GDM1 (cell line): ENCODE data around the gene SLC35A1.
"Not testable (repeated sequence)": the region's sequence is repeated elsewhere in the genome, so short reads cannot be mapped to it uniquely, and the experiment has no call there.

Experiments used
- DNase-seq: peaks from one replicate; lab custom pipeline; 2025; lab: John Stamatoyannopoulos, UW

The SLC35A1 gene, protein sequence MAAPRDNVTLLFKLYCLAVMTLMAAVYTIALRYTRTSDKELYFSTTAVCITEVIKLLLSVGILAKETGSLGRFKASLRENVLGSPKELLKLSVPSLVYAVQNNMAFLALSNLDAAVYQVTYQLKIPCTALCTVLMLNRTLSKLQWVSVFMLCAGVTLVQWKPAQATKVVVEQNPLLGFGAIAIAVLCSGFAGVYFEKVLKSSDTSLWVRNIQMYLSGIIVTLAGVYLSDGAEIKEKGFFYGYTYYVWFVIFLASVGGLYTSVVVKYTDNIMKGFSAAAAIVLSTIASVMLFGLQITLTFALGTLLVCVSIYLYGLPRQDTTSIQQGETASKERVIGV

DNA sequence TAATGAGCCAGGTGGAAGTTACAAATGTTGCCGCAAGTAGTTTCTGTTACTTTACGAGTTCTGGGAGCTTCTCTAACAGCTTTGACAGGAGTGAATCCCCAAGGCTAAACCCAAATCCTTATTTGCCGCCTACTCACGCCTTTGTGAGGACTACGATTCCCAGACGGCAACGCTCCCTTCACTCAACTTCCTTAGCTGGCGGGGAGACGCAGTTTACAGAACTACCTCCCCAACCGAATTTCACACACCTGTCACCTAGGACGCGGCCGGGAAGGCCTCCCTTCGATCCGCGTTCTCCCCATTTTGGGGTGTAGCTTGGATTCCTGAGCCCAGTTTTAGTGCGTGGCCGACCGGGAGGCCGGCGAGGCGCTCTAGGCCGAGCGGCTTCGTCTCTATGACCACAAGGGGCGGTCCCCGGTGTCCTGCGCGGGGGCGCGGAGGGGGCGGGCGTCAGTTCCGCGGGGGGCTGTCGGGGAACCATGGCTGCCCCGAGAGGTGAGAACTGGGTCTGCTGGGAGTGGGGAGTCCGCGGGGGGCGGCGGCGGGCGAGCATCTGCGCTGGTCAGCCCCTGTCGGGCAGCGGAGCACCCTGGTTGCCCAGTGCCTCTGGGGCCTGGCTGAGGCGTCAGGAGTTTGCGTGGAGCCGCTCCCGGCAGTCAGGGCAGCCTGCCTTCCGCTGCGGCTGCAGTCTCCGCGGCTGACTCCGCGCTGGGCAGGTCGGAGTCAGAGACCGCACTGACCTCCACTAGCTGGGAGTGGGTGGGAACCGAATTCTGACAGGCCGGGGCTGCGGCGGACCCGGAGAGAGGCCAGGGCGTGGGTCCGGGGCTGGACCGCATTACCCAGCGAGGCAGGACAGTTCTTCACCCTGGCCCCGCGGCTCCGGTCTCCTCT, at the start of gene SLC35A1:
SLC35A1 (plus strand) TSS at position 450 of the 894 bp plus-strand sequence; CDS start at position 480, 30 bp downstream.
- DNase-seq: peak; percentile 84

DNA sequence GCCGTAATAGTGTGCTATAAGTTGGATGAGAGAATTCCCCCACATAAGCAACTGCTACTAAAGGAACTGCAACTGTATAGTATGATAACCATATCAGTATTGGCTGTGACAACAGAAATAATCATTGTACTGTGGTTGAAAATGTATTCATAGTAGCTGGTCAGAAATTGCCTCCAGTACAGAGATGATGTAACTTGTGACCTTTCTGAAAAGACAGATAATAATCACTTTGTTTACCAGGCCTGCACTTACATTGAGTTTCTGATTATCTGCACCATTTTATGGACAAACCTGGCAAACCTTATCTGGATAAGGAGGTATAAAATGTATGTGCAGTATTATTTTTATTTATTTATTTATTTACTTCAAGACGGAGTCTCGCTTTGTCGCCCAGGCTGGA, 46.0 kb upstream of the SLC35A1 start:
- DNase-seq: no peak

DNA sequence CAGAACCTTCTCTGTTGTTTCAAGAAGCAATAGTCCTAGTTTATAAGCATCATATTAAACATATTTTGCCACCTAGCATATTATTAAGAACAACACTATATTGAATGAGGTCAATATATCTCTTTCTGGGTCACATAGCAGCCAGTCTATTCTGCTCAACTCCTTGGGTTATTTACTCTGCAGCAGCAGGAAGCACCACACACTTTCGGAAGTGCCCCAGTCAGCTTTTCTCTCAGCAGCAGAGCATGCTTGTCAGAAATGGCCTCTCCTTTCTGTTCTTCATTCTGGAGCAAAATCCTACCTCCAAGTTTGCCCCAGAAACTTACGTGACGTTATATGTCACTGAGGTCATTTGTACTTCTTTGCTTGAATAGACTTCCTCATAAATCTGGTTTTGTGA, 42.3 kb upstream of the SLC35A1 start:
- DNase-seq: no peak

DNA sequence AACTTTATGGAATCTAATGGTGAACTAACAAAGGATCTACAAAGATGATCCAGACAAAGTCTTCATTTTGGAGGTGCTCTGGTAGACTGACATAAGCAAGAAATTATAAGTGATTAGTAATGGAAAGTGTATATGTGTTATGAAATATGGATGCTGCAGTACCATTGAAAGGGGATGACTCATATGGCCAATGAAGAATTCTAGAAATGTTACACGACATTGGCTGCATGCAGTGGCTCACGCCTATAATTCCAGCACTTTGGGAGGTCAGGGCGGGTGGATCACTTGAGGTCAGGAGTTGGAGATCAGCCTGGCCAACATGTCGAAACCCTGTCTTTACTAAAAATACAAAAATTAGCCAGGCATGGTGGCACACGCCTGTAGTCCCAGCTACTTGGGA, 41.5 kb upstream of the SLC35A1 start:
- no peak for DNase-seq

DNA sequence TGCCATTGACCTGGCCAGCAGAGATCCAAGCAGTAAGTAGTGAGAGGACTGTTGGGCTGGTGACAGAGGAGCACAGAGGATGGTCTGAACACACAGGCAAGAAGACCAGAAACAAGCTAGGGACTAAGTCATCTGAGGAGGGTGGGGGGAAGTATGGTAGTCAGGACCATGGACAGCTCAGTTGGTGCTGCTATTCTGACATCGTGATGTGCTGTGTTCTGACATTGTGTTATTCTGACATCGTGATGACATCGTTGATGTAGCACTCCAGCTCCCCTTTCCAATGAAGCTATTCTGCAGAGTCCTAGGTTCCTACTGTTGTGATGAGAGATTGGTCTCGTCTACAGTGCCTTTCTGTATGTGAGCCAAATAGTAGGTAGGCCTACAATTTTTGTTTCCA, 36.3 kb upstream of the SLC35A1 start:
- DNase-seq: peak; percentile 44

DNA sequence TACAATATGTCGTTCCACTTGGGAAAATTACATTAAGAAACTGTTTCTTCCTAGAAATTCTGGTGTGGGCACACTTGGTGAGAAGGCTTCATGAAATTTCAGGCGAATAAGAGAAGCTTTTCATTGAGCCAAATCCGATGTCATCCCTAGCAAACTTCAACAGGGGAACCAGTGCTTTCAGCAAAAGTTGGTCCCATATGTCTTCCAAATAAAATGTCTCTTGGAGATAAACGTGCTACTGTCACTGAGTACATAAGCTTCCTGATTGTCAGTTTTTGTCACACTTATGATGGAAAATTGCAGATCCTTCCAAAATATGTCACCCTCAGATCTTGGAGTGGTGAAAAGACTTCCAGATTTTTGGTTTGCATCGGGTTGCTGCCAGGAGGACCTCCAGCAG, 31.1 kb upstream of the SLC35A1 start:
- no peak for DNase-seq

DNA sequence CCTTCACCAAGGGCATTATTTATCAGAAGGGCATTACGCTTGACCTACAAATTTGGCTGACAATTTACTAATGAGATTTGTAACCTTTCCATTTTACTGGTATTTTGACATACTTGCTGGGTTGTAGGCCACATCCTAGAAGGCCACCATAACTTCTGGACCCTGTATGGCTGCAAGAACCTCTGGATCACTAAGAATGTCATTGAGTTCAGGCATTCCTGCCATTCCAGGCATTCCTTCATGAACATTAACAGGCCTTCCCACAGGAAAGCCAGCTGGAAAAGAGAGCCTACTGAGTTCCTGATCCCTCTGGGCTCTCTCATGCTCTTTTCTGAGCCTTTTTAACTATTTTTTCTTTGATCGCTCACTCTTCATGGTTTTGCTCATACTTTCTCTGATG, 28.4 kb upstream of the SLC35A1 start:
- DNase-seq: no peak

DNA sequence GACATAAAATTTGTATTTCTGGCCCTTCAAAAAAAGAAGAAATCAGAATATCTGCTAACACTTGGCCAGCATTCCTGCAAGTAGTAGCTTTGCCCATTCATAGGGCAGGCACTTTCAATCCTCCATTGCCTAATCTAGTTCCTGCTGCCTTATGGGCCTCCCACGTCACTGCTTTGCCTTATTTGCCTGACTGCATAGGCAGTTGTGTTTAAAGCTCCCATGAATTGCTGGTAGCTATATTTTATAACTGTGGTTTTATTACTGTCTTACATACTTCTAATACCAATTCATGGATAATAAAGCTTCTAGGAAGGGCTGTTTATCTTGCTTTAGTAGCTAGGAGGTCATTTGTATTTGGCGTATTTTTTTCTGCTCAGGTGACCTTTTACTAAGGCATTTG, 7.7 kb upstream of the SLC35A1 start:
- no peak for DNase-seq

DNA sequence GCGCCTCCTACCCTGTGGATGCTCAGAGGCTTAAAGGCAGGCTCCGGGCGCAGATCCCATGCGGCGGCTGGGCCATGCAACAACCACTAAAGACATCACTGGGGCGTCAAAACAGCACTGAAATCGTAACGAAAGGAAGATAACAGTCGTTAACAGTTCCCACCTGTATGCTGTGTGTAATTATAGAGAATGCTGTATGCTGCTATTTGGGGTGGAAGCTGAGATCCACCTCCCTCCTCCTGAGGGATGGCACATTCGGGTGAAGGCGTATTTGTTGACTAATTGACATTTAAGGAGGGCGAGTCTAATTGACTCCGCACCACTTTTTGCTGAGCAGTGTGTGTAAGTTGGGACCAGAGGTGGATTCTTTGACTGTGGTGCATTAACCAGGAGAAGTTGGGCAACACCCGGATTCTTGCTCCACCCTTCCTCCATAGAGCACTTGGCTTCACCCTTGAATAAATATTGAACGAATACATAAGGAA, 687 bp downstream of the SLC35A1 start:
- no peak for DNase-seq

DNA sequence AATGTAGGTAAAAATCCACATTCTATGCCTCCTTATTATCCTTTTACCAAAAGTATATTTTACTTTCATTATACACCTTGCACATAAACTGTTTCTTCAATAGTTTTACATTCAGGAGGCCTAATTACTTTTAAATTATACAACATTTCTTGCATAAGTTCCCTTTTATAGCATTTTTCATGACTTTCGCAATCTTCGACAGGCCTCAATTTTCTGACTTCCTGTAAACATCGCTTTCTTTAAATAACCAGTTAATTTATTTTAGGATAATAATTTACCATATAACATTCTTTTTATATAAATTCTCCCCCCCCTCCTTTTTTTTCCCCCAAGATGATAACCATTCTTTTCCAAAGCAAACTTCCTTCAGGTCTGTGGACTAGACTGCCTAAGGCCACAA, 9.2 kb downstream of the SLC35A1 start:
- DNase-seq: no peak

DNA sequence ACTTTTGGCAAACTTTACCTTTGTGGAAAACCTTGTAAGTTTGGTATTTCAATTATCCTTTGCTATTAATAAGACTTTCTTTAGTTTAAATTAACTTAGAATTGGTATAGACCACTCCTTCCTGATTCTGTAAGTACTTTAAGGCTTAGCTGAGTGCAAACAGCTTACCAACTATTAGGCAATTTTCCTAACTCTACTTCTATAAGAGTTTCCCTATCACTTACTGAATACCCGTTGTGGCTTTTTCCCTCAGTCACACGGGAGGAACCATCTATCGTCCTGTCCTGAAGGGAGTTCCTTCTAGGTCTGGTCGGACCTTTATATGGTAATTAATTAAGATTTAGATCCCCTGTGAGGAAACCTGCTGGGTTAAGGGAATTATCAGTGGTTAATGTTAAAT, 9.6 kb downstream of the SLC35A1 start:
- DNase-seq: no peak

DNA sequence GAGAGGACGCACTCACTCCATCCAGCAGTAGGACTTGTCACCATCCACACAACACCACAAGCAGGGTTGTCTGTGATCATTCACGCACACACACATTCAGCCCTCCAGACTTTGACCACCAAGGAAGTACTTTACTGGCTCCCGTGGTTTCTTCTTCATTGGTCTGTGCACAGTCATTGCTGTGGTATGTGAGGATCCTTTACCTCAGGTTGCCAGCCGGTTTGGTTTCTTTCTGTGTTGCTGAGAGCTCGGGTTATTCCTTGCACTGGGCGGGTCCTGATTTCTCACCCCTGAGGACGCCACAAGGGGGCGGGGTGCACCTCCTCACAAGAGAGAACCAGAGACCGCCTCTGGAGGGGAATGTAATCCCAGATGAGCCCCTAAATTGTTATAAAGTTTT, 11.2 kb downstream of the SLC35A1 start:
- DNase-seq: no peak

DNA sequence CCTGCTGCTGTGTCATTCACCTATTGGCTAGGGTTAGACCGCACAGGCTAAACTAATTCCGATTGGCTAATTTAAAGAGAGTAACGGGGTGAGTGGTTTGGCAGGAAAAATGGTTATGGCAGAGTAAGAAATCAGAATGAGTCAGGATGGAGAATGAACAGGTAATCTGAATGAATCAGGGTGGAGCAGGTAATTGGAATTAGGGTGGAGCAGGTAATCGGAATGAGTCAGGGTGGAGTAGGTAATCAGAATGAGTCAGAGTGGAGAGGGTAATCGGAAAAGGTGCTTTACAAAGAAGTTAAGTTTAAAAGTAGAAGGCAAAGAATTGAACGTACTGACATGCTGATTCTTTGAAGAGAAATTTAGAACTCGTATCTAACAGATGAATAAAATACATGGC, 11.7 kb downstream of the SLC35A1 start:
- no peak for DNase-seq

DNA sequence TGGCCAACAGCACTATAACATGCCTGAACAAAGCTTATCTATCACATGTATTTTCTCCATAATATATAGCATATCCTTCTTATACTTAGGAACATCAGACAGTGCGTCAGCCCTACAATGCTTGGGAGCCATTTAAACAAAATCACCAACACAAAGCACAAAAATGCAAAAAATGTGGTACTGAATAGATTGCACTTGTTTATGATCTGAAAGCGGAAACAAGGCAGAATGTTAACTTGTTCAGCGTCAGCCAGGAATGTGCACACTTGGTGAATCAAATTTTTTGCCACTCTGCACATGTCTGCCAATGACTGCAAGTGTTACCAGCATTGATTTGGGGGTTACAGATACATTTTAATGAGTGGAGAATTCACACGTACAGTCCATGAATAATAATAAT, 14.8 kb downstream of the SLC35A1 start:
- DNase-seq: no peak

DNA sequence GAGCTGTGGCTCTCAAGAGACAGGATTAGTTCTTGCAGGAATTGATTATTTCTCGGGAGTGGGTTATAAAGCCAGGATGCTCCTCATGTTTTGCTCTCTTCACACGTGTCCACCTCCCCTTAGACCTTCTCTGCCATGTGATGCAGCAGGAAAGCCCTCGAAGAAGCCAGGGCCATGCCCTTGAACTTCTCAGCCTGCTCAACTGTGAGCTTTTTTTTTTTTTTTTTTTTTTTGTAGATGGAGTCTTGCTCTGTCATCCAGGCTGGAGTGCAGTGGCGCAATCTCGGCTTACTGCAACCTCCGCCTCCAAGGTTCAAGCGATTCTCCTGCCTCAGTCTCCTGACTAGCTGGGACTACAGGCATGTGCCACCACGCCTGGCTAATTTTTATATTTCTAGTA, 16.6 kb downstream of the SLC35A1 start:
- DNase-seq: not testable (repeated sequence)

DNA sequence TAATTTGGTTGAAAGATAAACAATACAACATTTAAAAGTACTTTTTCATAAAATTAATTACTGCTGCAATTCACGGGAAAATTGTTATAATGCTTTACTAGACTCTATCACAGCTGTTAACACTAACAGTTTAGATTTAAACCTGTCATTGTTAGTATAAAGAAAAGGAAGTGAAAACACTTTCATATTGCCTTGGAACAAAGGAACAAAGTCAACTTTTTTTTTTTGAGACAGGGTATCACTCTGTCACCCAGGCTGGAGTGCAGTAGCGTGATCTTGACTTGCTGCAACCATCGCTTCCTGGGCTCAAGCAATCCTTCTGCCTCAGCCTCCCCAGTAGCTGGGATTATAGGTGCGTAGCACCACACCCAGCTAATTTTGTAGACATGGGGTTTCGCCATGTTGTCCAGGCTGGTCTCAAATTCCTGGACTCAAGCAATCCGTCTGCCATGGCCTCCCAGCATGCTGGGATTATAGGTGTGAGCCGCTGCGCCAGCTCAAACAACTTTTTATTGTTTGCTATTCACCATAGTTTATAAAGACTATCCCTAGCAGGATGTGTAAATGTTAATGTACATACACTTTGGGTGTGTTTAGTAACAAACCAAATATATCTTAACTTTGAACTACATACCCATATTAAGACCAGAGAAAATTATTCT, 22.1 kb downstream of the SLC35A1 start:
- no peak for DNase-seq

DNA sequence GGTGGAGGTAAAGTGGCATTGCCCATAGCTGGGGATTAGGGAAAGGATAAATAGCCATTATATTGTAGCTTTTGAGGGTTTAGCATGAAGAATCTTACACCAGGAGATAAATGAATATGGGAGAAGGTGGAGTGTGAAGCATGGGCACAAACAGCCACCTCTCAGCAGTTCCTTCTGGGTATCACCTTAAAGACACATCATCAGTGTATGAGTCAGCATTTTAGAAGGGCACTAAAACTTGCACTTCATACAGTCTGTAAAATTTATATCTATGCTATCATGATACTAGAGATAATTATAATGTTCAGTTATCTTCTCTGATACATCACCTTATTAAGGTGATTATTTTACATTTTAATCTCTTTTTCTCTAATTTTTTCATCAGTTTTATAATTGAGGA, 25.3 kb downstream of the SLC35A1 start:
- DNase-seq: no peak

DNA sequence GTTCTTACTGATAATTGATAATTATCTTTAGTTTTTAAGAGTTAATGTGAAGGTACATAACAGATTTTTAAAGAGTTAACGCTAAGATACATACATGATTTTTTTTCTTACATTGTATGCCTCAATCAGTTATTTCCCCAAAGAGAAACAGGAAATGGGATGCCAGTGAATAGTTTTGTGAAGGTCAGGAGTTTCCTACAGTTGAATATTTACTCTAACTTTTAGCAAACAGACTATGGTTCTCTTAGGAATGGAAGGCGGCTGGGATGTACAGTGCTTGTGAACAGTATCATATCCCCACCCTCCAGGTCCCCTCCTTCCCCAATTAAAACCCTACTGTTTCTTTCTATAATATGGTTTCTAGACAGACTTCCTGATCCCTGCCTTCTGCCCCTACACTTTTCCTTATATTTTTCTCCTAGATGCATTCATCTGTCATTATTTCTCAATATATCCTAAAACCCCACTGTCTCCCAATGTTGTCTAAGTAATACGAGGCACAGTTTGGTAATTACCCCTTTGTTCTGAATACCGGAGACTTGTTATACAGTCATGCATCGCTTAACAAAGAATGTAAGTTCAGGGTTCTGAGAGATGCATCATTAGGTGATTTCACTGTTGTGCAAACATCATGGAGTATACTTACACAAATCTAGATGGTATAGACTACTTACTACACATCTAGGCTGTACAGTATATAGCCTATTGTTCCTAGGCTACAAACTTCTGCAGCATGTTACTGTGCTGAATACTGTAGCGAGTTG, 29.2 kb downstream of the SLC35A1 start:
- no peak for DNase-seq

DNA sequence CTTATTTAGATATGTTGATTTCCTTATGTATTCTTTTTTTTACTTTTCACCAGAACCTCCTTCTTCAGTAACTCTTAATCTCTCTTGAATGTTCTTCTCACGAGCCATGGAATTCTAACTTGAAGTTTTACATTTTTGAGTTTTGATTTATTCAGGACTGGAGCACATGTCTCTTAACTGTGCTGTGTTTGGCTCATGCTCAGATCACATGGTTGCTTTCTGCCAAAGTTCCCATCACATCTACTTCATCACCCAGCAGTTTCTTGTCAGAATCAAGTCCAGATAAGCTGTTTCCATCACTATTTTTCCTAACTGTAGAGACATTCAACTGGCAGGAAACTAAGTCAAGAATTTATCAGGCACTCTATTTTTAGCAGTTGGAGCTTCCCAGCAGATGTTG, 31.7 kb downstream of the SLC35A1 start:
- DNase-seq: no peak

DNA sequence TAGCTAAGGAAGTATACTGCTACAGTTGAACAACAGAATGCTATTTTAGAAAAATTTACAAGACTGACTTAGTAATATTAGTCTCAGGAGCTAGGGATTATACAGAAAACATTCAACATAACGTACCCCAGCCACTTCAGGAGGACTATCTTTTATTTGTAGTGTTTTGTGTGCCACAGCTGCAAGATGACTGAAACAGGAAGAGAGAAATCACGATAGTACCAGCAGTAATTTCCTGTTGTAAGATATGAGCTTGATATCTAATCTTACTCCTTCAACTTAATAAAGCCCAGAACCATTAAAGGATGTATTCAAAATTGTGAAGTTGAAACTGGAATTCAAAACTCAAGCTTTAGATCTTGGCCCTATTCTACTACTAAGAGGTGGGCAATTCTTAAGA, 42.1 kb downstream of the SLC35A1 start:
- no peak for DNase-seq

DNA sequence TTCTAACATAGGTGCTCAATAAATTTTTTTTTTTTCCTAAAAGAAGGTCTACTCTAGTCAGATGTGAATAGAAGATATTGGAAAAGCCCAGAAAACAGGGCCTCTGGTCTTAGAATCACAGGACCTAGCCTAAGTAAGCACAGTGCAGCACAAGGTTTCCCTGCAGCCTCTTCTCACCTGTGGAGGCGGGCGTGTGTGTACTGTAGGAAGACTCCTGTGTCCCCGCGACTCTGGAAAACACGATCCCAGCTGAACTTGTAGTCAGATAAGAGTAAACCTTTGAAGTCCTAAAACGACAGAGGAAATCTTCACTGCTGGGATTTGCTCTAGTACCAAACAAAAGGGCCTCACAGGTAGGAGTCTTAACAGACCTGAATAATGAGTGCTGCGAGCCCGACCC, 45.7 kb downstream of the SLC35A1 start:
- no peak for DNase-seq

DNA sequence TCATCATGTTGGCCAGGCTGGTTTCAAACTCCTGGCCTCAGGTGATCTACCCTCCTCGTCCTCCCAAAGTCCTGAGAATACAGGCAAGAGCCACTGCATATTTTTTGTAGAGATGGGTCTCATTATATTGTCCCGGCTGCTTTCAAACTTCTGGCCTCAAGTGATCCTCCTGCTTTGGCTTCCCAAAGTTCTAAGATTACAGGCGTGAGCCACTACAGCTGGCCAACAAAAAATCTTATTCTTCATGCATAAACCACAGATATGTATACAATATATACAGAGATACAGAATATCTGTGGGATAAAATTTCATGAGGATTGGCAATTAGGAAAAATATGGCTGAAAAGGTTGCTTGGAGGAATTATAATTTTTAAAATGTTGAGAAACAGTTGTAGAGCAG, 49.9 kb downstream of the SLC35A1 start:
- DNase-seq: no peak
